ENCODE measurements around the gene FOXN1.

FOXN1 gene

DNA sequence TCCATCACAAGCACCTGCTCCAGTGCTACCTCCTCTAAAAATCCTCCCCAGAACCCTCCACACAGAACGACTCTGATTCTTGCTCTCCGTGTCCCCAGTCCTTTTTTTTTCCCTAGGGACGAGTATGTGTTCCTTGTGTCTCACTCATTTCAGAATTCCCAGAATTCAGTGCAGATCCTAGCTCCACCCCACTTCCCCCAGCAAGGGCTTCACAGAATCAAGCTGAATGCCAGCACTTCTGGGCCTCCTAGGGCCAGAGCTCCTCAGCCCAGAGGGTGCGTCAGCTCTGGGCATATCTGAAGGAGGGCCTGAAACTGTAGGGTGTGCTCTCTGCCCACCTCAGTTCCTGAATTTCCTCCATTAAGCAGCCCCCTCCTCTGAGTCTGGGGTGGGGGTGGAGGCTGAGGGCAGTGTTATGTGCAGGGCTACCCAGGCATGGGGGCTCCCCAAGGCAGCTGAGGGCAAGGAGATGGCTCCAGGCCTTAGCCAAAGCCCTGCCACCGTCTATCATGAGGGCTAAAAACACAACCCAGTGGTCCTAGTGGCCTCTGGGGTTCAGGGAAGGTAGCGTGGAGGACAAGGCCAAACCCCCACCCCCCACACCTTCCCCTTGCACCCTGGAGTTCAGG, 39.8 kb downstream of the FOXN1 start:
- H3K9me3 ChIP-seq (ENCODE audit: control extremely low read depth in 1 of 5, control insufficient read depth in 4 of 5, insufficient read depth in 2 of 5, low read depth in 1 of 5, low read length in 4 of 5): no peaks in the 10 kb centered on the region
- ChIA-PET POLR2A (interaction anchor here (0.6 kb wide), 1 partner anchor 20 kb away, joined by 3 read pairs; no protein-coding TSS in a partner anchor), CTCF (interaction anchor here (1.0 to 4.4 kb wide), 4 partner anchors 10 to 57 kb away, joined by 3 to 32 read pairs (median 14); no protein-coding TSS in a partner anchor)

DNA sequence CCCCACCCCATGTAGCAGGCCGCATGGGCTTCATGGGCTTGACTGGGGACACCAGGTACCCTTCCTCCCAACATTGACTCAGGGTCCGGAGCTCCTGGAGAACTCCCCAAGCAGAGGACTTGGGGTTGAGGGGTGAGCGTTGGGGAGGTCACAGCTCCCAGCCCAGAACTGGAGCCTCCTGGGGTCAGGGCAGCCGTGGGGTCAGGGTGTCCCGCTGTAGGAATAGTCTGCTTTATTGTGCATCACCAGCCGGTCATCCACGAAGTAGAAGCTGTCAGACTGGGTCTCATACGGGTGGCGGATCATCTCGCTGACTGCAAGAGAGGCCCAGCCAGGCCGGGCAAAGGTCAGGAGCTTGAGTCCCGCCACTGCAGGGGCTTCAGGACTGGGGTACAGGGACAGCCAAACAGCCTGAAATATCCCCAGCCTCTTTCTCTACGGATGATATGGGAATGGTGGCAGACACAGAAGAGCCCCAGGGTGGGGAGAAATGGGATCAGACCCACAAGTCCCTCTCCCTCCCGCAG, 41.0 kb downstream of the FOXN1 start:
- CTCF ChIA-PET: interaction anchor here (0.6 to 4.4 kb wide), 16 partner anchors 10 to 67 kb away, joined by 3 to 32 read pairs (median 5); partner anchors contain the start of gene PIGS
- POLR2A ChIA-PET: interaction anchor here (0.9 kb wide), 1 partner anchor 44 kb away, joined by 4 read pairs; no protein-coding TSS in a partner anchor
- no peaks in the 10 kb centered on the region for H3K27me3 ChIP-seq (replicated peaks in 2 of 5; ENCODE audit: control insufficient read depth in 4 of 5, insufficient read depth in 5 of 5, low read length in 4 of 5)
- DNase-seq: no peak
- H3K9me3 ChIP-seq (ENCODE audit: control extremely low read depth in 1 of 5, control insufficient read depth in 4 of 5, insufficient read depth in 2 of 5, low read depth in 1 of 5, low read length in 4 of 5): no peaks in the 10 kb centered on the region
- WGBS (ENCODE audit: insufficient coverage): 91% methylated on average over 11 of the region's 14 CpGs
- H3K36me3 ChIP-seq (ENCODE audit: control insufficient read depth in 4 of 4, insufficient read depth in 4 of 4, low read length in 3 of 4): peaks cover 0 to 11% (median 0%) of the 10 kb centered on the region in 4 experiments
- H3K4me1 ChIP-seq (ENCODE audit: control extremely low read depth in 1 of 4, control insufficient read depth in 4 of 4, insufficient read depth in 4 of 4, low read length in 3 of 4): peaks cover 2 to 34% (median 22%) of the 10 kb centered on the region in 4 experiments
- no peak overlapping the region for H3K27ac ChIP-seq (ENCODE audit: insufficient read depth in 1 of 2, low read depth in 1 of 2, low read length in 2 of 2, poor library complexity in 1 of 2, severe bottlenecking in 2 of 2)
- peak overlapping the region in 1 of 7 experiments; percentile 1 for H3K4me3 ChIP-seq (ENCODE audit: control insufficient read depth in 1 of 7, extremely low read depth in 1 of 7, insufficient read depth in 4 of 7, low read depth in 2 of 7, low read length in 6 of 7)

More for the DNA sequence above, 39.8 kb downstream of the FOXN1 start:
- DNase-seq: no peak
- Histone ChIP-seq H3K36me3 (ENCODE audit: control insufficient read depth in 4 of 4, insufficient read depth in 4 of 4, low read length in 3 of 4) (peaks cover 0 to 11% (median 0%) of the 10 kb centered on the region in 4 experiments), H3K27ac (ENCODE audit: insufficient read depth in 1 of 2, low read depth in 1 of 2, low read length in 2 of 2, poor library complexity in 1 of 2, severe bottlenecking in 2 of 2) (no peak overlapping the region), H3K27me3 (replicated peaks in 2 of 5; ENCODE audit: control insufficient read depth in 4 of 5, insufficient read depth in 5 of 5, low read length in 4 of 5) (no peaks in the 10 kb centered on the region), H3K4me3 (ENCODE audit: control insufficient read depth in 1 of 7, extremely low read depth in 1 of 7, insufficient read depth in 4 of 7, low read depth in 2 of 7, low read length in 6 of 7) (no peak overlapping the region), H3K4me1 (ENCODE audit: control extremely low read depth in 1 of 4, control insufficient read depth in 4 of 4, insufficient read depth in 4 of 4, low read length in 3 of 4) (peaks cover 2 to 24% (median 16%) of the 10 kb centered on the region in 4 experiments)
- 97% methylated on average over 4 of the region's 6 CpGs for WGBS (ENCODE audit: insufficient coverage)

DNA sequence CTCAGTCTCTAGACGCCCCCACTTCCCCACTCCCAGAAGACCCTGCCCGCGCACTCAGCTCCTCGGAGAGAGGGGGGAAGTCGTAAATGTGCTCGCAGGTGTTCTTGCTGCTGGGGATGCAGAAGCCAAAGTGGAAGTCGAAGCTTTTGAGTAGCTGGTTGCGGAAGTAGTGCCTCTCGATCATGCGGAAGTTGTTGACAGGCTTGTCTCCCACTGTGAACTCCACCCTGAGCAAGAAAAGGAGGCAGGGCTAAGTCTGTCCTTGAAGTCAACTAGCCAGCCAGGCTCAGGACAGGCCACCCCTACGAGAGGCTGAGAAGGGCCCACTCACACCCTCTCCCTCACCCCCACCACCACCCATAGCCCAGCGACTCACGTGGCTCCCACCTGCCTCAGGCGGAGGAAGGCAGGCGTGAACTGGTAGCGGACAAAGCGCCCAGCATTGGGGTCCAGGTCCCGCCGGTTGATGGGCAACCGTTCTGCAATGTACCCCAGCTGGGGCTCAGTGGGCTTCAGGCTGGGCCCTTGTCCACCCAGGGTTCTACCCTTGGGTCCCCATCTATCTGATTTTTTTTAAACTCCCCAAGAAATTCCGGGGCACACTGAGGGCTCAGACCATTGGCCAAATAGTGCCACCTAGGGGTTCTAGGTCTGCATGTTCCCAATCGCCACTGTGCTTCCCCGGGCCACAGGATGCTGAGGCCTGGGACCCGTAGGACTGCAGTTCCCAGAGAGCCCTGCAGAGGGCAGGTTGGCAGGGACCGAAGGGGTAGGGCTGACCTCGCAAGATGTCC, 41.7 kb downstream of the FOXN1 start:
- ChIA-PET POLR2A (interaction anchor here (0.9 kb wide), 1 partner anchor 44 kb away, joined by 4 read pairs; no protein-coding TSS in a partner anchor), CTCF (interaction anchor here (0.6 to 4.4 kb wide), 19 partner anchors 9 to 82 kb away, joined by 3 to 32 read pairs (median 5); partner anchors contain the start of gene PIGS)
- H3K4me3 ChIP-seq (ENCODE audit: control insufficient read depth in 1 of 7, extremely low read depth in 1 of 7, insufficient read depth in 4 of 7, low read depth in 2 of 7, low read length in 6 of 7): peak overlapping the region in 1 of 7 experiments; percentile 1
- H3K36me3 ChIP-seq (ENCODE audit: control insufficient read depth in 4 of 4, insufficient read depth in 4 of 4, low read length in 3 of 4): peaks cover 0 to 11% (median 0%) of the 10 kb centered on the region in 4 experiments
- H3K27me3 ChIP-seq (replicated peaks in 2 of 5; ENCODE audit: control insufficient read depth in 4 of 5, insufficient read depth in 5 of 5, low read length in 4 of 5): no peaks in the 10 kb centered on the region
- peaks cover 2 to 34% (median 25%) of the 10 kb centered on the region in 4 experiments for H3K4me1 ChIP-seq (ENCODE audit: control extremely low read depth in 1 of 4, control insufficient read depth in 4 of 4, insufficient read depth in 4 of 4, low read length in 3 of 4)
- no peaks in the 10 kb centered on the region for H3K9me3 ChIP-seq (ENCODE audit: control extremely low read depth in 1 of 5, control insufficient read depth in 4 of 5, insufficient read depth in 2 of 5, low read depth in 1 of 5, low read length in 4 of 5)
- DNase-seq: peak; percentile 63 to 89 (median 82)
- 27% methylated on average over 22 of the region's 26 CpGs for WGBS (ENCODE audit: insufficient coverage)
- H3K27ac ChIP-seq (ENCODE audit: insufficient read depth in 1 of 2, low read depth in 1 of 2, low read length in 2 of 2, poor library complexity in 1 of 2, severe bottlenecking in 2 of 2): peak overlapping the region in 1 of 2 experiments; percentile 45

DNA sequence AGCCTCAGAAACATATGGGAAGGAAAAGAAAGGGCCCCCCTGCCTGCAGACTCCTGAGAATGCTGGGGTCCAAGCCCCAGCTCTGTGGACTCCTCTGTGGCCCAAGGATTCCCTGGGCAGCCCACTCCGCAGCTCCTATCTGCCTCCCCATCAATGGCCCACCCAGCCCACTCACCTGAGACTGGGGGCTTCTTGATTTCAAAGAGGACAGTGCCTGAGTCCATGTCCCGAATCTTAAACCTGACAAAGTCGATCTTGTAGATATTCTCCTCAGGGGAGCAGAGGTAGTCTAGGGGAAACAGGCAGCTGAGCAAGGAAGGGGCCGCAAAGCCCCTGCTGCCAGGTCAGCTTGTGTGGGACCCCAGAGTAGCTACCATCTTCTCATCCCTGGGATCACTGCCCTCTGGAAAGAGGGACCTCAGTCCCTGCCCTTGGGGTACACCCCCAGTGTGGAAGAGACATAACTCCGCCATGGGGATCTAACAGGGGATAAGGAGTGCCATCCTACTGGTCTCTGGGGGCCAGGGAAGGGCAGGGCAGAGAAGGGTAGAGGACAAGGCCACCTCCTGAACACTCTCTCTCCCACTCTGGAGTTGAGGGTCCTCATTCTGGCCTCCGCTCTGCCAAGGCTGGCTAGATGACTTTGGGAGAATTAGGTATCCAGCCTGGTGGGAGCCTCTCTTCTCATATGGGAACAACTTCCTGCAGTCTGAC, 42.4 kb downstream of the FOXN1 start:
- ChIA-PET CTCF (interaction anchor here (0.7 to 4.4 kb wide), 13 partner anchors 7 to 82 kb away, joined by 3 to 32 read pairs (median 4); partner anchors contain the start of gene PIGS), POLR2A (no interaction called here)
- Histone ChIP-seq H3K27ac (ENCODE audit: insufficient read depth in 1 of 2, low read depth in 1 of 2, low read length in 2 of 2, poor library complexity in 1 of 2, severe bottlenecking in 2 of 2) (no peak overlapping the region), H3K4me3 (ENCODE audit: control insufficient read depth in 1 of 7, extremely low read depth in 1 of 7, insufficient read depth in 4 of 7, low read depth in 2 of 7, low read length in 6 of 7) (no peak overlapping the region), H3K27me3 (replicated peaks in 2 of 5; ENCODE audit: control insufficient read depth in 4 of 5, insufficient read depth in 5 of 5, low read length in 4 of 5) (no peaks in the 10 kb centered on the region), H3K36me3 (ENCODE audit: control insufficient read depth in 4 of 4, insufficient read depth in 4 of 4, low read length in 3 of 4) (peaks cover 0 to 16% (median 5%) of the 10 kb centered on the region in 4 experiments), H3K4me1 (ENCODE audit: control extremely low read depth in 1 of 4, control insufficient read depth in 4 of 4, insufficient read depth in 4 of 4, low read length in 3 of 4) (peaks cover 2 to 34% (median 26%) of the 10 kb centered on the region in 4 experiments), H3K9me3 (ENCODE audit: control extremely low read depth in 1 of 5, control insufficient read depth in 4 of 5, insufficient read depth in 2 of 5, low read depth in 1 of 5, low read length in 4 of 5) (no peaks in the 10 kb centered on the region)
- 98% methylated on average over 5 of the region's 6 CpGs for WGBS (ENCODE audit: insufficient coverage)
- DNase-seq: no peak

DNA sequence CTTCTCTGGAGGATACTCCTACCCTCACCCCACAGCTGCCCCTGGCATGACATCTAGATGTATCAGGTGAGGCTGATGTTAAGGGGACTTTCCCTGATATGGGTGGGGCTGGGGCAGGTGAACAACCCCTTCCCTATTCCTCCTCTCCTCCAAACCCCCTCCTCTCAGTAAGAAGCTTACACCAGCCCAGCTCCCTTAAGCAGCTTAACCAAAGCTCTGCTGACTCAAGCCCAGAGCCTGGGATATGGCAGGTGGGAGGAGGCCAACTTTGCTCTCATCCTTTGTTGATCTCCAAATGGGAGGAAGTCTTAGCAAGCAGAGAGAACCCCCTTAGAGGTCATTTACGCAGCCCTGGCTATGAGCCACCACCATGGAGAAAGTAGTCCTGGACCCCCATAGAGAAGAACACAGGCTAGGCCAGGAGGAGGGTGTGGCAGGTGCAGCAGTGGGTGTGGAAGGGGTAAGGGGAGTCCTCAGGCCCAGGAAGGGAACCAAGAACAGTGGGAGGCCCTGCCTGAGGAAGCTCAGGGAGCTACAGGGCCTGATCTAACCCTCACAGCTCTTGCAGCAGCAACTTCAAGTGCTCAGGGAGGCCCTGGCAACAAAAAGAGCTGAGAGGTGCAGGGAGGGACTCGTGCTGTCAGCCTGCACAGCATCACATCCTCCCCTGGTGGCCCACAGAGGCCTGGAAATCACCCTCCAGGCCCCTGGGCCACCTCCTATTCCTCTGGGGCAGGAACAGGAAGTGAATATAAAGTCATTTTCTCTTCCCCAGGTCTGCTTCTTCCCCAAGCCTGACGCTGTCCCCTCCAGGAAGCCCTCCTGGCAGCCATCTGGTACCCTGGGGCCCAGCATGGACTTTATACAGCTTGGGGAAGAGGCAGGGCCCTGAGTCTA, 43.3 kb downstream of the FOXN1 start:
- Histone ChIP-seq H3K9me3 (ENCODE audit: control extremely low read depth in 1 of 5, control insufficient read depth in 4 of 5, insufficient read depth in 2 of 5, low read depth in 1 of 5, low read length in 4 of 5) (no peaks in the 10 kb centered on the region), H3K36me3 (ENCODE audit: control insufficient read depth in 4 of 4, insufficient read depth in 4 of 4, low read length in 3 of 4) (peaks cover 0 to 26% (median 13%) of the 10 kb centered on the region in 4 experiments), H3K27me3 (replicated peaks in 2 of 5; ENCODE audit: control insufficient read depth in 4 of 5, insufficient read depth in 5 of 5, low read length in 4 of 5) (no peaks in the 10 kb centered on the region), H3K4me1 (ENCODE audit: control extremely low read depth in 1 of 4, control insufficient read depth in 4 of 4, insufficient read depth in 4 of 4, low read length in 3 of 4) (peaks cover 2 to 34% (median 26%) of the 10 kb centered on the region in 4 experiments), H3K4me3 (ENCODE audit: control insufficient read depth in 1 of 7, extremely low read depth in 1 of 7, insufficient read depth in 4 of 7, low read depth in 2 of 7, low read length in 6 of 7) (no peak overlapping the region), H3K27ac (ENCODE audit: insufficient read depth in 1 of 2, low read depth in 1 of 2, low read length in 2 of 2, poor library complexity in 1 of 2, severe bottlenecking in 2 of 2) (no peak overlapping the region)
- CTCF ChIA-PET: interaction anchor here (0.7 to 4.4 kb wide), 10 partner anchors 8 to 83 kb away, joined by 3 to 32 read pairs (median 4); partner anchors contain the start of gene PIGS
- peak in 2 of 3 donors; percentile 57 to 59 for DNase-seq
- POLR2A ChIA-PET: no interaction called here
- 58% methylated on average over 2 of the region's 3 CpGs for WGBS (ENCODE audit: insufficient coverage)

DNA sequence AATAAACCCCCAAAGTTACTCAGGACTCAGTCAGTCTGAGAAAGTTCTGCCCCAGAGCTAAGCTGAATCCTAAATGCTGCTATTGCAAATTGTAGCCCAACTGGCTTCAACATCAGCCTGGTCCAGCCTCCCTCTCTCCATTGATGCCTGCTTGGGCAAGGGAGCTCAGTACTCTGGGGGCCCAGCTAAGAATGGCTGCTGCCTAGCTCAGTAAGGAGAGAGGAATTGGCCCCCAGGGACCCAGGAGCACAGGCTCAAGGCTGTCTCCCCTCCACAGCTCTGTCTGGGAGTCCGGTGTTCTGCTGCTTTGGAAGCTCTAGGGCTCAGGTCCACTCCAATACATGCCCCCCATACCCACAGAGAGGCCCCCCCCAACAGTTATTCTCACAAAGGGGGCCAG, 44.7 kb downstream of the FOXN1 start:
- Histone ChIP-seq H3K27ac (ENCODE audit: insufficient read depth in 1 of 2, low read depth in 1 of 2, low read length in 2 of 2, poor library complexity in 1 of 2, severe bottlenecking in 2 of 2) (no peak overlapping the region), H3K4me3 (ENCODE audit: control insufficient read depth in 1 of 7, extremely low read depth in 1 of 7, insufficient read depth in 4 of 7, low read depth in 2 of 7, low read length in 6 of 7) (no peak overlapping the region)
- no CpG with 5 or more reads among the region's 1 CpG for WGBS (ENCODE audit: insufficient coverage)

More for the DNA sequence above, 44.7 kb downstream of the FOXN1 start:
- H3K4me1 ChIP-seq (ENCODE audit: control extremely low read depth in 1 of 4, control insufficient read depth in 4 of 4, insufficient read depth in 4 of 4, low read length in 3 of 4): peaks cover 2 to 34% (median 26%) of the 10 kb centered on the region in 4 experiments
- no peak for DNase-seq
- H3K27me3 ChIP-seq (replicated peaks in 2 of 5; ENCODE audit: control insufficient read depth in 4 of 5, insufficient read depth in 5 of 5, low read length in 4 of 5): no peaks in the 10 kb centered on the region
- no peaks in the 10 kb centered on the region for H3K9me3 ChIP-seq (ENCODE audit: control extremely low read depth in 1 of 5, control insufficient read depth in 4 of 5, insufficient read depth in 2 of 5, low read depth in 1 of 5, low read length in 4 of 5)
- ChIA-PET CTCF (interaction anchor here (1.0 to 1.7 kb wide), 5 partner anchors 10 to 62 kb away, joined by 3 to 8 read pairs (median 4); no protein-coding TSS in a partner anchor), POLR2A (no interaction called here)
- peaks cover 0 to 36% (median 23%) of the 10 kb centered on the region in 4 experiments for H3K36me3 ChIP-seq (ENCODE audit: control insufficient read depth in 4 of 4, insufficient read depth in 4 of 4, low read length in 3 of 4)
